GM19455 (cell line): ENCODE data around the gene SORT1.
A peak's percentile ranks its signal among the peaks of the same experiment; 100 is the strongest.
"Not testable (repeated sequence)": the region's sequence is repeated elsewhere in the genome, so short reads cannot be mapped to it uniquely, and the experiment has no call there.

ENCODE experiments used
- ATAC-seq: cut with Tn5 transposase; IDR thresholded peaks from one replicate; pipeline ENCODE4 v1.9.1; 2021; ENCODE audit not compliant: unreplicated experiment

SORT1 gene

GRCh38 chr1:109397581-109398342 lies at the start of gene SORT1:
Gene SORT1 (minus strand): TSS chr1:109397918. CDS start chr1:109397892, 26 bp downstream.
- ATAC-seq, result peak; percentile 82

- not testable (repeated sequence) for ATAC-seq
These were observed 48.4 kb upstream of the SORT1 start for GRCh38 chr1:109445949-109446695.

GRCh38 chr1:109444346-109444745 lies 46.6 kb upstream of the SORT1 start:
- no peak for ATAC-seq

GRCh38 chr1:109443476-109443875 lies 45.8 kb upstream of the SORT1 start:
- no peak for ATAC-seq

- no peak for ATAC-seq
These were observed 43.4 kb upstream of the SORT1 start for GRCh38 chr1:109441069-109441468.

- no peak for ATAC-seq
These were observed 41.1 kb upstream of the SORT1 start for GRCh38 chr1:109438798-109439297.

GRCh38 chr1:109434484-109434883 lies 36.8 kb upstream of the SORT1 start:
- ATAC-seq, result no peak

- no peak for ATAC-seq
These were observed 35.6 kb upstream of the SORT1 start for GRCh38 chr1:109433322-109433721.

- ATAC-seq, result no peak
These were observed 34.6 kb upstream of the SORT1 start for GRCh38 chr1:109432336-109432735.

- ATAC-seq, result no peak
These were observed 29.4 kb upstream of the SORT1 start for GRCh38 chr1:109427171-109427467.

GRCh38 chr1:109426281-109427170 lies 28.8 kb upstream of the SORT1 start, which contains the start of gene PSMA5:
Gene PSMA5 (minus strand): TSS chr1:109426448. CDS start chr1:109426330, 118 bp downstream.
- peak; percentile 96 for ATAC-seq

- ATAC-seq, result peak; percentile 19
These were observed 27.9 kb upstream of the SORT1 start for GRCh38 chr1:109425391-109426280.

GRCh38 chr1:109423498-109423897 lies 25.8 kb upstream of the SORT1 start:
- ATAC-seq, result no peak

GRCh38 chr1:109412551-109412950 lies 14.8 kb upstream of the SORT1 start:
- no peak for ATAC-seq

- ATAC-seq, result no peak
These were observed 7.1 kb upstream of the SORT1 start for GRCh38 chr1:109404838-109405237.

GRCh38 chr1:109402025-109402424 lies 4.3 kb upstream of the SORT1 start:
- ATAC-seq, result no peak

- no peak for ATAC-seq
These were observed 2.4 kb upstream of the SORT1 start for GRCh38 chr1:109400035-109400655.

- ATAC-seq, result no peak
These were observed 1.7 kb upstream of the SORT1 start for GRCh38 chr1:109399326-109399957.
